ENCODE measurements around the gene MT1H.

- TF ChIP-seq EZH2 (optimal IDR thresholded peaks at IDR 0.05; ENCODE audit: low read depth, low read length), result no peak
- TF ChIP-seq, protein P1, sequence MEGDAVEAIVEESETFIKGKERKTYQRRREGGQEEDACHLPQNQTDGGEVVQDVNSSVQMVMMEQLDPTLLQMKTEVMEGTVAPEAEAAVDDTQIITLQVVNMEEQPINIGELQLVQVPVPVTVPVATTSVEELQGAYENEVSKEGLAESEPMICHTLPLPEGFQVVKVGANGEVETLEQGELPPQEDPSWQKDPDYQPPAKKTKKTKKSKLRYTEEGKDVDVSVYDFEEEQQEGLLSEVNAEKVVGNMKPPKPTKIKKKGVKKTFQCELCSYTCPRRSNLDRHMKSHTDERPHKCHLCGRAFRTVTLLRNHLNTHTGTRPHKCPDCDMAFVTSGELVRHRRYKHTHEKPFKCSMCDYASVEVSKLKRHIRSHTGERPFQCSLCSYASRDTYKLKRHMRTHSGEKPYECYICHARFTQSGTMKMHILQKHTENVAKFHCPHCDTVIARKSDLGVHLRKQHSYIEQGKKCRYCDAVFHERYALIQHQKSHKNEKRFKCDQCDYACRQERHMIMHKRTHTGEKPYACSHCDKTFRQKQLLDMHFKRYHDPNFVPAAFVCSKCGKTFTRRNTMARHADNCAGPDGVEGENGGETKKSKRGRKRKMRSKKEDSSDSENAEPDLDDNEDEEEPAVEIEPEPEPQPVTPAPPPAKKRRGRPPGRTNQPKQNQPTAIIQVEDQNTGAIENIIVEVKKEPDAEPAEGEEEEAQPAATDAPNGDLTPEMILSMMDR (IDR thresholded peaks at IDR 0.05; ENCODE audit: low read length), result no peak
These were observed 42.2 kb downstream of the MT1H start for GRCh38 chr16:56711862-56712261.
